HG03196 (cell line): ENCODE results near the gene CEP192.
A peak's percentile ranks its signal among the peaks of the same experiment; 100 is the strongest.
"Not testable (repeated sequence)": the region's sequence is repeated elsewhere in the genome, so short reads cannot be mapped to it uniquely, and the experiment has no call there.

Source experiments
- ATAC-seq: cut with Tn5 transposase; IDR thresholded peaks from one replicate; pipeline ENCODE4 v1.9.1; 2021; ENCODE audit not compliant: unreplicated experiment

Gene CEP192

DNA sequence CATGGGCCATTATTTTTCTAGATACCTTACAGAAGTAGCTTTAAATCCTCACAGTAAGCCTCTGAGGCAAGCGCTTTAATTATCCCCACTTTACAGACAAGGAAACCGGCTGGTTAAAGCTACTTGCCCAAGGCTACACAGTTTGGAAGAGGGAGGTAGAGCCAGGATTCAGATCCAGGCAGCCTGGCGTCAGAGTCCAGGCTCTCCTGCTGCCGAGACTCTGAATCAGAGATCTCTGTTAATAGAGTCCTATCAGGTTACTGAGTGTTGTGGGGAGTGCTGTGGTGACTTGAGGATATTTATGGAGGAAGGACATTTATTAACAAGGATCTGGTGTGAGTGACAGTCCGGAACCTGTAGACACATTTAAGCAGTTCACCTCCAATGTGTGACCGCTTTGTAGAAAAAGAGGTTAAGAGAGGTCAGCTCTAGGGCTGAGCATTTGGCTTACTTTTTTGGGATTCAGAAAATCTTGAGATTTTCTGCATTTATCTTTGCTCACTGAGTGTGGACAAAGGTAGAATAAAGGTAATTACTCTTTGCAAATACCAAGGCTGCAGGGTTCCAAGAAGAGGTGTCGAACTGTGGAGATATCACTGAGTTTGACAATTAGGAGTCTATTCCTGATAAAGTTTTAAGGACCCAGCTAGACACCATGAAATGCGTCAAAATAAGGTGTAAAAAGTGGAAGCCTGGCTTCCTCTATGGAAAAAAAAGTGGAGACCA lies 1.6 kb upstream of the CEP192 start:
- no peak for ATAC-seq

DNA sequence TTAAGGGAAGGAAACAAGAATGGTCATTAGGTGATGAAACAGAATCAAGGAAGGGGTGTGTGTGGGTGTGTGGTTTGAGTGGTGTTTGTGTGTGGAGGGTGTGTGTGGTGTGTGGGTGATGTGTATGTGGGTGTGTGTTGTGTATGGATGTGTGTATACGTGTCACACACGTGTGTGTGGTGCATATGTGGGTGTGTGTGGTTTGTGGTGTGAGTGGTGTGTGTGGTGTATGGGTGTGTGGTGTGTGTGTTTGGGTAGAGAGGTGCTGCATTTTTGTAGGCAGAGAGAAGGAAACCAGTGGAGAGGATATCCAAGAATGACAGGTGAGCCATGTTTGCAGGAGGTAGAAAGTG lies 1.1 kb upstream of the CEP192 start:
- no peak for ATAC-seq

DNA sequence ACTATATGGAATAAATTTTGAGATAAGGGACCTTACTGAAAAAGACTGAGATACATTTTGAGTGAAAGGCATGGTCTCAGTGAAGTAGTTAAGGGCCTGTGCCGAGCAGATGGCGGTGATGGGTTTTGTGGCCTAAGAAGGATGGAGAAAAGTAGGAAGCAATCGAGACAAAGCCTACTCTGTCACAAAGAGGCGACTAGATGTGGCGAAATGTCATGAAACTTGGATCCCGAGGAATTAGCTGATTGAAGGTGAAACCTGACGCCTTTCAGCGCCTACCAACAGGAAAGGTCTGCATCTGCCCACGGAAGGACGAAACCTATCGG lies 558 bp upstream of the CEP192 start:
- ATAC-seq = peak; percentile 3

DNA sequence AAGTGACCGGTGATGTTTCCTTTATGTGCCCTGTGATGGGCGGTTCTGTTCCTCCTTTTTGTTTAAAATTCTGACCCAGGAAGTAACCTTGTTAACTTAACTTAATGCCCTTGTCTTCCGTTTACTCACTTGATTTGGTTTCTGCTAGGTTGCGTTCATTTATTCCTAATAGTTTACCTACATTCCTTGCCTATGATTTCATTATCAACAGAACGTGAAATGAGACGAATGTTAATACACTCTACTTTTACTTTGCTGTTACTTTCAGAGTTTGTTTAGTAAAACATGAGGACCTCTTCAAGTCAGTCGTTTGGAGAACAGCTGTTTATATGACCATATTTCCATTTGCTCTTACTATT lies 638 bp downstream of the CEP192 start:
- ATAC-seq = no peak

DNA sequence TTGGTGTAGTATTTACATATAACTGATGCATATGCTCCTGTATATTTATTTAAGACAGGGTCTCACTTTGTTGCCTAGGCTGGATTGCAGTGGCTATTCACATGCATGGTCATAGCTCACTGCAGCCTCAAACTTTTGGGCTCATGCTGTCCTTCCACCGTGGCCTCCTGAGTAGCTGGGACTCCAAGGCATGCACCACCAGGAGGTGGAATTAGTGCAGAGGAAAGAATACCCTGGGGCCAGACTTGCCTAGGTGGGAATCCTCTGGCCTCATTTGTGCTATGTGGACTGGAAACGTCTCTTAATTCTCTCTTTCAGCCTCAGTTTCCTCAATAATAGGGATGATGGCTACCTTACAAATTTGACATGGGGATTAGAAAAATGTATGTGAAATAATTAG lies 2.3 kb downstream of the CEP192 start:
- ATAC-seq = no peak

DNA sequence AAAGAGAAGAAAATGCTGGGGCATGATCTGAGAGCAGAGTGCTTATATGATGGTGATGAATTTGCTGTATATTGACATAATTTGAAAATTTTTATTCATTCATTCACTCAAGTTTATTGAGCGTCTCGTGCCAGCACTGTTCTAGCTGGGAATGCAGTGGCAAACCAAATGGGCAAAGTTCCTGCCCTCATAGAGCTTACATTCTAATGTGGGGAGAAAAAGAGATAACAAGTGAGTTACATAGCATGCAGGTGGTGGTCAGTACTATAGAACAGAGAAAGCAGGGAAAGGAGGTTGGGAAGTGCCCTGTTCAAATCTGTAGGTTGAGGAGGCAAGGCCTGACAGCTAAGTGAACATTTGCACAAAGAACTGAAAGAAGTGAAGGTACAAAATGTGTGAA lies 4.3 kb downstream of the CEP192 start:
- ATAC-seq = no peak

DNA sequence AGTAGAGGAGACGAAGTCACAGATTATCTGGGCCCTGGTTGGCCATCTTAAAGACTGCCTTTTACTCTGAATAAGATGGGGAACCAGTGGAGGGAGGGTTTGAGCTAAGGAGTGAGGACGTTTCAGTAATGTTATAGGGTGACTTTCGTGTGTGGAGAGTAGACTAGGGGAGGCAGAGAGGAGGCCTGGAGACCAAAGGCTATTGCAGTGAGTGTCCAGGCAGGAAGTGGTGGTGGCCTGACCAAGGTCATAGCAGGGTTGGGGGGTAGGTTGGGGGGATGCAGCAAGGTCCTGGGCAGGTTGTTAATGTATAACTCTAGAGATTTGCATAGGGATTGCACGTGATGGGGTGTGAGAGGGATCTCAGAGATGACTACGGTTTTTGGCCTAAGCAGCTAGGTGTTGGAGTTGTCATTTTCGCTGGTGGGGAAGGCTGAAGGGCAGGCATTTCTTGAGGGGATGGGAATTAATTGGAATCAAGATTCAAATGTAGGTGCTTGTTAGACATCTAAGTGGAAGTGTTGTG lies 4.9 kb downstream of the CEP192 start:
- no peak for ATAC-seq

DNA sequence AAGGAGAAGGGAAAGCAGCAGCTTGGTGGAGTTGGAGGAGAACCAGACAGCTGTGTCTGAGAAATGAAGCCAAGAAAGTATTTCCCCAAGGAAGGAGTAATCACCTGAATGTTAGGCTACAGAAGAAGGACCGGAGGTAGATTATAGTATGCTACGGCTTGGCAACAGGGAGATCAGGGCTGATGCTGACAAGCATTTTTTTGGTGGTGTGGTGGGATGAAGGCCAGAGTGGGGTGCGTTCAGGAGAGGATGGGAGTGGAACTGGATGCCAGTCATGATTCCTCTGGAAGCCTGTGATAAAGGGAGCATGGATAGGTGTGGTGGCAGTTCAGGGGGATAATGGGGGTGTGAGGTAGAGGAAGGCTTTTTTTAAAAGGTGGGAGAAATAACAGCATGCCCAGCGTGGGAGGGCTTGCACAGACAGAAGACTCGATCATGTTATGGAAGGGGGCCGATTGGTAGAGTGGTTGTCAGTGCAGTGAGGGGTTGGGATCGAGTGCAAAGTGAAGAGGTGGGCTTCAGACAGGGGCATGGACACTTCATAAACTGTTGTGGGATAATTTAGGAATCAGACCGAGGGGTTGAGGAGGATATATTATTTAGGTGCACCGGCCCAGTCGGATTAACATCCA lies 5.6 kb downstream of the CEP192 start:
- no peak for ATAC-seq

DNA sequence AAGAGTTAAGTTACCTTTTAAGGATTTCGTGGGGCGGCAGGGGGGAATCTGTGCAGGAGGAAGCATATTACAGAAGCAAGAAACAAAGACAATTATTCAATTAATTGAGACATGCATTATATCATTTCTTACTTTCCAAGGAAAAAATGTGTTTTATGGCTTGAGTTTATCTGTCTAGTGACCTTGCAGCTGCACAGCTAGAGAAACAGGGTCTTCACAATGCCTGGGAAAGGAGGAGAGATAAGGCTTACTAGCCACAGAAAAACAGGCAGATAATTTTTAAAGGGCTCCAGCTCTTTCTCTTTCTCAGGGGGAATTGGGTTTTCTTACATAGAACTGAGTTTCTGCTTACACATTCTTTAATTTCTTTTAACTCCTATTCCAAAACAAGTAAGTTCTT lies 6.2 kb downstream of the CEP192 start:
- ATAC-seq = not testable (repeated sequence)

DNA sequence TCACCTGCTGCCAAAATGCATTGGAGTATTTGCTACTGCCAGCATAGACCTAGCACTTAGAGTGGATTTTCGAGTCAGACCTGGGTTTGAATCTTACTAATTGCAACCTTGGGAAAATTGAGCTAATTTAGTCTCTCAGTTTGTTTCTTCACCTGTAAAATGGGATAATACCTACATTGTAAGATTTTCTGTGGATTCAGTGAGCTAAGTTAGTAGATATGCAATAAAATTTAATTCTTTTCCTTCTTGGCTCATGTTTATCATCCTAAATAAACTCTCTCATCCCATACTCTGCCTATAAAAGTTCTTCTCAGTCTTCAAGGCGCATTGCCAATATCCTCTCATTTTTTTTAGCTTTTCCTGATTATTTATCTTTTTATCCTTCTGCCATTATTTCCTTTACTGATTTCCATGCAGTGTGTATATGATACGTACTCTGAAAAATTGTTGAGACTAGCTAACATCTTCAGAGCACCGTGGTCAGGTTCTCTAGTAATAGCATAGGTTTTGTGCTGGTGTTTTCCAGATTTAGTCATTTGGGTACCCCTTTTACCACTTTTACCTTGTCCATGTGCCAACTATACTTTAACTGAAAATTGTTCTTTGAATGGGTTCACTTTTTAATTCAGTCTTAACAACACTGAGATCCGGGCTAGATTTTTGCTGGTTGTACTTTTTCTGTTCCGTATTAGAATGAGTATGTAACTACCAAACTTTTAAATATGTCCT lies 7.3 kb downstream of the CEP192 start:
- no peak for ATAC-seq

DNA sequence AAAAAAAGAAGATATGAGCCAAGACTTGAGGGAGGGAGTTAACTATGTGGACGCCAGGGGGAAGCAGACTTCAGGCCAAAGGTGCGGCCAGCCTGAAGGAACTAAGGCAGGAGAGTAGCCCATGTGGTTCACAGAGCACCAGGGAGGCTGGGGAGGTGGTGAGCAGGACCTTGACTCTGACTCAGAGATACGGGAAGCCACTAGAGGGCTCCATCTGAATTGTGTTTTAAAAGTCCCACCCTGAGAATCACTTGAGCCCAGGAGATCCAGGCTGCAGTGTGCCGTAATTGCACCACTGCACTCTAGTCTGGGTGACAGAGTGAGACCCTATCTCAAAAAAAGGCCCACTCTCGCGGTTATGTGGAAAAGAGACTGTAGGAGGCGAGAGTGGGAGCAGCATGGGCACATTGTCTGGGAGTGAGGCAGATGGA lies 12.3 kb downstream of the CEP192 start:
- ATAC-seq = no peak

DNA sequence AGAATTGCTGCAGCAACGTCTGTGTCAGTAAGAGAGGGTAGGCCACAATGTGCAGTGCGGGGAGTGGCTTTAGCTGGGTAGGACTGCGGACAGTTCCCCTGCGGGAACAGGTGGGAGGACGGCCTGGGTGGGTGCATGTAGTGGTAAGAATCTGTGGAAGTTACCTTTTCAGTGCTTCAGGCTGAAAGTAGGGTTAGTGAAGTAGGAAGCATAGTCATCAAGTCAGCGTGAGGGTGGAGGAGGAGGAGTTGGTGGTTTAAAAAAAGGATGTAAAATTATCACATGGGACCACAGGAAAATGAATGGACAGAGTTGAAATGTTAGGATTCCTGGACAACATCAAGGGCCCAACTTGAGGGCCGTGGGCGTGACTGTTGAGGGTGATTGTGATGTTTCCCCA lies 13.2 kb downstream of the CEP192 start:
- no peak for ATAC-seq

DNA sequence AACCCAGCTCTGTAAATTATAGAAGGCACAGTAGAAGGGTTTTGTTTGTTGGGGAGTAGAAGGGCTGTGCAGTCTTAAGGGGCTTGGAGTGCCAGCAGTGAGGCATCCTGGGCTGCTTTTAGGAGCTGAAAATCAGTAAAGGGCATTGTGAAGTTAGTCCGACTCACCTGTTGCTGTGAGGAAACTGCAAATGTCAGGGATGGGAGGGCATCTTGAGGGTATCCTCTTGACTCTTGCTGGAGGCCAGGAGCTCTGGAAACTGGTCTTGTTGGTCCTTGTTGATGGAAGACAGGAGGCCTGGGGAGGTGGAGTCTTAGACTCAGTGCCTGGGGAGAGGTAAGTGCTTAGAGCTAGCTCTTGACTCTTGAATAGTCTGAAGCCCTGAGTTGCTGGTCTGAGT lies 14.1 kb downstream of the CEP192 start:
- no peak for ATAC-seq

DNA sequence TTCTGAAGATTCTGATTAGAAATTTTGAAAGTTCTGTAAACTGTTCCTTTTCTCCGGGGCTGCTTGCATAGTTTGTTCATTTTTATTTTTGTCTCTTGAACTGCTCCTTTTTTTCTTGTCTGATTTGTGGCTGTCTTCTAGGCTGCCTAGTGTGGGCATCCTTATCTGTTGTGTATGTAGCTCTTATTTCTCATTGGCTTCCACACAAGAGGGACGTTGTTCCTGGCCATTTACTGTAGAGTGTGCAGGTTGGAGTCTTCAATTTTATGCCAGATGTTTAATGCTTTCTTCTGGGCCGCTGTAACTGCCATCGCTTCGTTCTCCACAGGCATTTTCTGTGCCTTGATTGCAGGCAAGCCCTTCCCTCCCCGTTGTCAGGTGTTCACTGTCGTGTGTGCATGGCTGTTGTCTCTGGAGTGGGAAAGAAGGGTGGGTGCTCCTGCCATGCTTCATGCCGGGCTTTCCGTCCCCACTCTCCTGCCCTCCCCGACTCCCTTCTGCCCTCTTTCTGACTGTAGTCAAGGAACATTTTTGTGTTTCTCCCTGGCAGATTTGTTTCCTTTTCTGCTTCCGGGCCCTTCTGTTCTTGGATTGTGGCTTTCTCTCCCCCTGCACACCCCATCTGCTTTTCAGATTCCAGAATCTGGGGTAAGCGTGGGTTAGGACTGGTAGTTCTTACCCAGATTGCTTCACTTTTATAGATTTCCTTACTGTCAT lies 15.5 kb downstream of the CEP192 start:
- no peak for ATAC-seq

DNA sequence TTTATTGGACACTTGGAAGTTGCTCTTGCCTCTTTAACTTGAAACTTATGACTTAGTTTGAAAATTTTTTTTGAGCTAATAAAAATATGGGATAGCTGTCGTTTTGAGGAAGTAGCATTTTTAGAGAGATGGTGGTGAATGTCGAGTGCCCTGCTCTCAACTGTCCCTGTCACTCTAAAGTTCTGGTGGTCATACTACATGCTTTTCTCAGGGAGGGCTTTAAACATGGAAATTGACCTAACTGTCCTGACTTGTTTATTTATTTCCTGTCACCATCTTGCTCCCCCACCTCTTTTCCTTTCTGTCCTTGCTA lies 16.0 kb downstream of the CEP192 start:
- no peak for ATAC-seq

DNA sequence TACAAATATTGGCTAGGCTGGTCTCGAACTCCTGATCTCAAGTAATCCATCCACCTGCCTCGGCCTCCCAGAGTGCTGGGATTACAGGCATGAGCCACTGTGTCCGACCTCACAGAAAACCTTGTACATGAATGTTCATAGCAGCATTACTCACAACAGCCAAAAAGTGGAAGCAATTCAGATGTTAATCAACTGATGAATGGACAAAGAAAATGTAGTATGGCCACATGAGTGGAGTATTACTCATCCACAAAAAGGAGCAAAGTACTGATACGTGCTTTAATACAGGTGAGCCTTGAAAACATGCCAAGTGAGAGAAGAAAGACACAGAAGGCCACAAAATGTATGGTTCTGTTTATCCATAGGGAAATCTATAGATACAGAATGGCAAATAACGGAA lies 20.6 kb downstream of the CEP192 start:
- ATAC-seq = no peak

DNA sequence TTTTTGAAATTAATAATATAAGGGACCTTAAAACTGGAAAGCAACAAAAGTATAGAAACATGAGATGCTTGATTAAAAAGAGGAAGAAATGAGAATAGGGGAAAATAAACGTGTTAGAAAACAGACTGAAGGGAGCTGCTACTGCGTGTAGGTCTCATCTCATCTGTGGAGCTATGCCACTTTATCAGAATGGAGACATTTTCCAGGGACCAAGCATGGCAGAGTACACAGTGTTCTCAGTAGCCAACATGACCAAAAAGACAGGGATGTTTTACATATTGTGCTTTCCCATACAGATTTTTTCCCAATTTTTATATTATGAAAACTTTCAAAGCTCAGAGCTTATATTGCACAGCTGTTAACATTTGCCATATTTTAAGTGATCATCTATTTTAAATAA lies 23.1 kb downstream of the CEP192 start:
- no peak for ATAC-seq

DNA sequence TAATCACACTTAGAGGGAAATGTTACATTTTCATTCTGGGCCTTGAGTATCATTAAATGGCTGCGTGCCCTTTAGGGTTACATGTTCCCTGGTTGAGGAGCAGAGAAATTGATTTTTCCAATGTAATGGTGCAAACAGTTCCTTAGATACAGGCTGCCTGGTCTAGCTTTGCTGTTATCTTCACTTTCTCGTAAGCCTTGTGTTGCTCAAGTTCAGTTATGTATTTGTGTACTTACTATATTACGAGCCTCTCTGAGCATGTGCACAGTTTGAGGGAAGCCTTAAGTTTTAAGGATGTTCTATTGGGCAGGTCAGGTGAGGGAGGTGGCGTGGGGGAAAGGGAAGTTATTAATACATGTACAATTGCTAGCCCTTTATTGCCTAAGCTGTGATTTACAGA lies 23.7 kb downstream of the CEP192 start:
- ATAC-seq = no peak

DNA sequence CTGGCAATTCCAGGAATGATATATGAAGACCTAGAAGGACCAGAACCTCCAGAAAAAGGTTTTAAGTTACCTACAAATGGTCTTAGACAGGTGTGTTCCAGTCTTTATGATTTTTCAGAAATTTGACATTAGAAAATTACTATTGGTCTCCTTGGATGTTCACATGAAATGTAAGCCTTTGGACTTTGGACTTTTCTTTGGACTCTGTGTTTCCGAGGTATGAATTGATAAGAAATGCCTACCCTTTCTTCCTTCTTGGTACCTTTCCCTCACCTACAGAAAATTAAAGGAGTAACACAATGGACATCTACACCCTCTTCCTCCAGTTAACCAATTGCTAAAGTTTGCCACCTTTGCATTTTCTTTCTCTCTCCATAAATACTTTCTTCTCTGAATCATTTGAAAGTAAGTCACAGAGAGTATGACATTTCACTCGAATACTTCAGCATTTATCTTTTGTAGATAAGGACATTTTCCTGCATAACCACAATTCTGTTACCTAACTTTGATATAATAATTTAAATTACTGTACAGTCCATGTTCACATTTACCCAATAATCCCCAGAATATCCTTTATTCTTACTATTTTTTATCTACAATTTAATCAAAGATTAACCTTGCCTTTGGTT lies 26.2 kb downstream of the CEP192 start:
- no peak for ATAC-seq

DNA sequence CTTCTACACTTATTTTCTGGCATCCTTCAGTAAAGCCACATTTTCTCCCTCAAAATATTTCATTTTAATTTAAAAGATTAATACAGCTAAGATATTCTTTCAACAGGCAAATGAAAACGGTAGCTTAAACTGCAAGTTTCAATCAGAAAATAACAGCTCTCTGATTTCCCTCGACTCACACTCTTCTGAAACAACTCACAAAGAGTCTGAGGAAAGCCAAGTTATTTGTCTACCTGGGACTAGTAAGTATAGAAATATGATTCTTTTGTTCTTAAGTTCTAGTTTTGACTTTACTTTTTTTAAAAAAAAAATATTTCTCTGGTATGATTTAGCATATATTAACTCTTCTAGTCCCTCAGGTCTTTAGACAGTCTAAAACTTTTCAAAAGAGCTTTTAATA lies 27.2 kb downstream of the CEP192 start:
- ATAC-seq = no peak

DNA sequence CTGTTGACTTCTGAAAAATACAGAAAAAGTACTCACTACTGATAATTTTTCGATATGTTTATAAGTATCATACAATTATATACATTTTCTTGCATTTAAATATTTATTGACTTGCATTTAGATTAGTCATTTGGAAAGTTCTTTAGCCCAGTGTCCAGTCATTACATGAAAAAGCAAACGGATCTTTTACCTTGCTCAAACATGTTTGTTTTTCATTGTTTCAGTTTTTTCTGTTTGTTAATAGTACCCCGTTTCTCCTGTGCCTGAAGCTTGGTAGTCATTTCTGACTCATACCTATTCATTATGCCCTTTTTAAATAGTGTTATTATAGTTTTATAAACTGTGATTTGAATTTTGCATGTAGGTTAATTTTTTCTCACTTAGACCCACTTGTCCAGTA lies 28.1 kb downstream of the CEP192 start:
- ATAC-seq = peak; percentile 63
